OCI-LY3 (cell line): ENCODE data around the gene MMP17.

Experiments
- EZH2phosphoT487 ChIP-seq: fragments of 200-600 bp; shearing (Covaris generic); IDR thresholded peaks from 2 replicates; pipeline ENCODE4 v1.6.1; 2018; ENCODE audit warnings: antibody characterized with exemption, mixed run types, low read depth
- TF ChIP-seq, protein P1 (sequence below): fragments of 200-600, 300-600 bp; sonication (generic); IDR thresholded peaks from 2 replicates; pipeline ENCODE4 v1.5.1; 2014; ENCODE audit warnings: antibody characterized with exemption, low read length, low read depth

DNA sequence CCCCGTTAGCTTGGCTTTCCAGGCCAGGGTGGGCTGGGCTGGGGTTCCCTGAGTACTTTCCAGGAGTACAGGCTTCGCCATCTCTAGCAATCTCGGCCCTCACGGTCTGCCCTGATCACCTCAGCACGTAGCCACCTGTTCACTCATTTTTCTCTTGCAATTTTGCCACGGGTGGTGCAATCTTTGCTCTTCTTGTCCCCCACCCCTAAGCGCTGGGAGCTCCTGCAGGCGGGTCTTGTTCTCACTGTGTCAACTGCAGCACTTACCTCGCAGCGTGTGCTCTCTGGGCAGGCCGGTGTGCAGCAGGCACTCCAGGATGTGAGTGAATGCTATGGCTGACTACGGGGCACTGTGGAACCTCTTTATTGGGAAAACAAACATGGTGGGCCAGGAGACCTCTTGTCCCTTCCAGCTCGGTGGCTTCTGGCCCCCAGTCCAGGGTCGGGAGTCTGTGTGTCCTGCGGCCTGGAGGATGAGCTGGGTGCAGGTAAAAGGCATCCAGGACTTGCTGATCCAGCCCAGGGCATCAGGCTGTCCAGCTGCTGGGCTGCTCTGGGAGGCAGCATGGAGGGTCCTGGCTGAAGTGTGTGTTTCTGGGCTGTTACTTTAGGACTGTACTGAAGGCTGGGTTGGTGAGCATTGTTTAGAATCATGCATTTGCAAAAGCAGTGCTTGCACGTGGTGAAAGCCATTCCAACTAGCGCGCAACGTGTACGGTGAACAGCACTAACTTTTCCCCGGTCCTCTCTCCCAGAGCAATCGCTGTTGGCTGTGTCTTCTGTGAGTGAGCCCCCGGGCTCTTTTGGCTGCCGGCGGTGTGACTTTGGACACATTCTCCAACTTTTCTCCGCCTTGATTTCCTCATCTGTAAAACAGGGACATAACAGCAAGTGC lies 64.8 kb downstream of the MMP17 start:
- TF ChIP-seq, protein P1, sequence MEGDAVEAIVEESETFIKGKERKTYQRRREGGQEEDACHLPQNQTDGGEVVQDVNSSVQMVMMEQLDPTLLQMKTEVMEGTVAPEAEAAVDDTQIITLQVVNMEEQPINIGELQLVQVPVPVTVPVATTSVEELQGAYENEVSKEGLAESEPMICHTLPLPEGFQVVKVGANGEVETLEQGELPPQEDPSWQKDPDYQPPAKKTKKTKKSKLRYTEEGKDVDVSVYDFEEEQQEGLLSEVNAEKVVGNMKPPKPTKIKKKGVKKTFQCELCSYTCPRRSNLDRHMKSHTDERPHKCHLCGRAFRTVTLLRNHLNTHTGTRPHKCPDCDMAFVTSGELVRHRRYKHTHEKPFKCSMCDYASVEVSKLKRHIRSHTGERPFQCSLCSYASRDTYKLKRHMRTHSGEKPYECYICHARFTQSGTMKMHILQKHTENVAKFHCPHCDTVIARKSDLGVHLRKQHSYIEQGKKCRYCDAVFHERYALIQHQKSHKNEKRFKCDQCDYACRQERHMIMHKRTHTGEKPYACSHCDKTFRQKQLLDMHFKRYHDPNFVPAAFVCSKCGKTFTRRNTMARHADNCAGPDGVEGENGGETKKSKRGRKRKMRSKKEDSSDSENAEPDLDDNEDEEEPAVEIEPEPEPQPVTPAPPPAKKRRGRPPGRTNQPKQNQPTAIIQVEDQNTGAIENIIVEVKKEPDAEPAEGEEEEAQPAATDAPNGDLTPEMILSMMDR: no peak
- no peak for TF ChIP-seq EZH2phosphoT487
